ENCODE data around the gene IRAK1.

Gene IRAK1

DNA sequence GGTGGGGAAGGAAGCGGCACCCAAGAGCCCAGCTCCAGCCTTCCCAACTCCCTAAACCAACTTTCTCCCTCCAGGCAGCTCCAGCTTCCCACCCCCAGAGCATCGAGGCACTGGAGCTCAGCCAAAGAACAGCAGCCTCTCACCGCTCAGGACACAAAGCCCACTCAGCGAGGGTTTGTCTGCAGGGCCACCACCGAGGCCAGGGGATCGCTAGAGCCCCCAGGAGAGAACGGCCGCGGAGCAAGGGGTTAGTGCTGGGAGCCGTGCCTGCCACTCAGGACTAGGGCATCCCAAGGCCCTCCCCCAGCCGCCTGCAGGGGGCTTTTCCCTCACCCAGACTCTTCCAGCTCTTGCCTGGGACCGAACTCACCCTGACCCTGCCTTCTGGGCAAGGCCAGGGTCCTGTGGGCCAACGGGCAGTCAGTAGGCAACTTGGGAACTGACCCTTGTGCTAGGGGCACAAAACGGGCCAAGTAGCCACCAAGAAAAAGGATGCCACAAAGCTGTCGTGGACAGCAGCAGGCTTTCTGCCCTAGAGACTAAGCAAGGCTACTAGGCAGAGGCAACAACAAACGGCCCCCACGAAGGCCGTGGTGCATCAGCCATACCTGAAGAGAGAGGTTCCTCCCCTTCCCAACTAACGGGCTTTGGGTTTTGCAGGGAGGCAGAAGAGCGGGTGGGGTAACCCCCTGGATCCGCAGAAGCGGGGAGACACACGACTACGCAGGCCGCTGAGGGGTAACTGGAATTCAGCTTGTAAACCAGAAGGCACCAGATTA, 50.4 kb downstream of the IRAK1 start:
- H3K4me3 ChIP-seq (ENCODE audit: control insufficient read depth, low read depth, low read length), result peak overlapping the region; percentile 95
- no peak for DNase-seq (ENCODE audit: low read depth)
- no peak for TF ChIP-seq CTCF (conservative IDR thresholded peaks at IDR 0.05; ENCODE audit: control insufficient read depth, insufficient read depth, low read depth, low read length)

GRCh38 chrX:153968754-153969124, 51.0 kb downstream of the IRAK1 start:
- TF ChIP-seq CTCF (conservative IDR thresholded peaks at IDR 0.05; ENCODE audit: control insufficient read depth, insufficient read depth, low read depth, low read length), result no peak
- peak overlapping the region; percentile 95 for H3K4me3 ChIP-seq (ENCODE audit: control insufficient read depth, low read depth, low read length)
- DNase-seq (ENCODE audit: low read depth), result no peak

DNA sequence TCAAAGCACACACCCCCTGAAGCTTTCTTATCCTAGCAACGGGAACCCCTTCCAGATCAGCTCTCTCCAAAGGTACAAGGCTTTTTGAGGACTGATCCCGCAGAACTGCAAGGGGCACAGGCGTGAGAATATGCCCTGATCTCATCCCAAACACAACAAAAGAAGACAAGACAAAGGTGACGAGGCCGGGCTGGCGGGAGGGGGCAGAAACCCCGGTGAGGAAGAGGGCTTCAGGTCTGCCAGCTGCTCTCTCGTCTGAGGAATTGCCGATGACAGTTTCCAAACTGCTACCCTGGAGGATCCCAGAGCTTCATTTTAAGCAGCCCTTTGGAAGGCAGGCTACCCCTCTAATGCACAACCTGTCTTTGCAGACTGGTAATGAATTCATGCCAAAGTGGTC, 51.4 kb downstream of the IRAK1 start:
- DNase-seq (ENCODE audit: low read depth), result no peak
- peak overlapping the region; percentile 95 for H3K4me3 ChIP-seq (ENCODE audit: control insufficient read depth, low read depth, low read length)
- TF ChIP-seq CTCF (conservative IDR thresholded peaks at IDR 0.05; ENCODE audit: control insufficient read depth, insufficient read depth, low read depth, low read length), result no peak

DNA sequence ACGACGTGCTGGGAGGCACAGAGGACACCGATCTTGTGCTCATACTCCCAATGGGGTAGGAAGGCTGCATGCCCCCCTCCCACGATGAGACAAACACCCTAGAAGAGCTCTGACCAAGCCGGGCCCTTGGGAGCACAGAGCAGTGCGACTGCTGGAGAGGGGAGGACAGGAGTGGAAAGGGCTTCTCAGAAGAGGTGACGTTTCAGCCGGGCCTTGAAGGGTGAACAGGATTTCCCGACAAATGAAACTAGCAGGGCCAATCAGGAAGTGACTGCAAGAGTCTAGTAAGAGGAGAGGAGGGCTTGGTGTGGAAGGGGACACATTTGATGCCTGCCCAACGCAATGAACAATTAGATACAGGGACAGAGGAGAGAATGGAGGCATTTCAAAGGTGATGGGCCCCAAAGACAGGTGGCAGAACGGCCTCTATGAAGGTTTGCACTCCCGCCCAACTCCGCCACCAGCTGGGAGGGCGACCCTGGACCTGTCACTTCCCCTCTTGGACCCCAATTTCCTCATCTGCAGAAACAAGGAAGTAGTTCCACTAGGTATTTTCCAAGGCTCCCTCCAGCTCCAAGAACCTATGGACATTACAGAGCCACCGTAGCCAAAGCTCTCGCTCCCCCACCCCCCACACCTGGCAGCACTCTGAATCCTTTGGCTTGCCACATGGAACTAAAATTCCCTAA, 52.0 kb downstream of the IRAK1 start:
- H3K4me3 ChIP-seq (ENCODE audit: control insufficient read depth, low read depth, low read length), result no peak overlapping the region
- no peak for TF ChIP-seq CTCF (conservative IDR thresholded peaks at IDR 0.05; ENCODE audit: control insufficient read depth, insufficient read depth, low read depth, low read length)
- DNase-seq (ENCODE audit: low read depth), result no peak

DNA sequence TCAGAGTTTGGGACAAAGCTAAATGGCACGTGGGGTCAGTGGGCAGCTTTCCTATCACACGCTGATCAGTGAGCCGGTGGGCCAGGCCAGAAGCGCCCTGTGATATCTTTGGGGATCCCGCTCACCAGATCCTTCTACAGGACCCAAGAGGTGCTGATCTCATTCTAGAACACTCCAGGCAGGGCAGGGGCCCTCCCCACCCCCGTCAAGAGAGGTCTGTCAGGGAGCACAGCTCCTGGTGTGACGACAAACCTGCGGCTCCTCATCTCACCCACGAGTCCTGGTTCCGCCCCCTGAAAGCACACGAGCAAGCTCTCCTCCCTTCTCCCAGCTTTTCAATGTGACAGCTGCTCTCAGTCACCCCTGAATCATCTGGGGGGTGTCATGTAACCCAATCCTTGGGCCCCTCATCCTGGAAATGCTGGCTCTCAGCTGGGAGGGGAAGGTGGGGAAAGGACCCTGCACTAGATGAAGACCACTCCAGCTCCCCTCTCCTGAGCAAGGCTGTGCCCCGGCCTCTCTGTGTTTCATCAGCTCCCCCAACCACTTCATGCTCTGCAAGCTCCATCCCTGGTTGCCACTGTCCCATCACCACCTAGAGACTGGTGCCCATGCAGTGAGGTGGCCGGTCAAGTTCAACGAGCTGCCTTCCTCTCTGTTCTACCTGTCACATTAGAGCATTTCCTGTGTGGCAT, 52.7 kb downstream of the IRAK1 start:
- no peak for TF ChIP-seq CTCF (conservative IDR thresholded peaks at IDR 0.05; ENCODE audit: control insufficient read depth, insufficient read depth, low read depth, low read length)
- DNase-seq (ENCODE audit: low read depth), result peak; percentile 49
- H3K4me3 ChIP-seq (ENCODE audit: control insufficient read depth, low read depth, low read length), result no peak overlapping the region

DNA sequence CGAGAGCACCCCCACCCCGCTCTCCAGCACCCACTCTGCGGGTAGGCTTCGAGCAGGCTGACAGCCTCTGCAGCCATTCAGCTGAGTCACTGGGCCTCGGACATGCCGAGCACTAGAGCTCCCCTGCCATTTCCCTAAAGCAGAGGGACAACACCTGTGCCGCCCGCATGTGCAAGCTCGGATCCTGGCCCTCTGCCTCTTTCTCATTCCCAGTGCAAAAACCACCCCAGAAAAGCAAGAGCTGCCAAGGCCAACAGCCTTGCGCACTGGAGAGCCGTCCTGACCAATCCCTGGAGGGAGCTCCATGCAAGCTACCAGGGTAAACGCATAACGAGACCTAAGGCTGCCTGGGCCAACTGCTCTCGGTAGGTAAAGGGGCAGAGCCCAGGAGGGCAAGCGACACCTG, 53.4 kb downstream of the IRAK1 start:
- DNase-seq (ENCODE audit: low read depth), result peak; percentile 43
- no peak overlapping the region for H3K4me3 ChIP-seq (ENCODE audit: control insufficient read depth, low read depth, low read length)
- TF ChIP-seq CTCF (conservative IDR thresholded peaks at IDR 0.05; ENCODE audit: control insufficient read depth, insufficient read depth, low read depth, low read length), result no peak
